Measurements from ENCODE around the gene ESPN. TPM values are rescaled to one million over a fixed set of nuclear protein-coding genes. Genes with fewer than 3 reads are reported as not detected.

Gene ESPN
- total and polyA plus RNA-seq, 10 of the 15 experiments (the other 5 are each of a cell fraction or from before 2014, with no cell fraction given): 0.18 to 0.71 (median 0.59) TPM; not detected in 7

- ChIA-PET SMC1A (ENCODE audit: uncharacterized antibody, unreplicated experiment) (no interaction called here), CTCF (interaction anchor here (1.0 kb wide), 1 partner anchor 15 kb away, joined by 3 read pairs; no protein-coding TSS in a partner anchor), POLR2A (no interaction called here), RAD21 (ENCODE audit: unreplicated experiment) (no interaction called here)
- no peaks in the 10 kb centered on the region; the same call in 1 of the 2 replicates for H4K20me1 ChIP-seq (ENCODE audit: control insufficient read depth, insufficient read depth)
- WGBS (ENCODE audit: insufficient coverage, insufficient replicate concordance, low lambda C conversion rate, missing lambda C conversion rate): 39% methylated on average over 31 of the region's 31 CpGs
- no peak overlapping the region for H2AFZ ChIP-seq (ENCODE audit: control insufficient read depth, low read depth, low read length)
- no peaks in the 10 kb centered on the region for H3K4me1 ChIP-seq (ENCODE audit: control insufficient read depth, insufficient read depth, low read length)
- FAIRE-seq (no peak), ATAC-seq (no peak), DNase-seq (ENCODE audit: low read depth, low spot score) (no peak)
- H3K9ac ChIP-seq (ENCODE audit: control insufficient read depth, insufficient read depth, low read length): no peak overlapping the region
- intact Hi-C loops (cut with micrococcal nuclease; ENCODE audit: unreplicated experiment) (no loop called here), in situ Hi-C loops (cut with MboI) (no loop called here)
- H3K27me3 ChIP-seq (replicated peaks in 1 of 2; ENCODE audit: control insufficient read depth in 2 of 2, insufficient read depth in 2 of 2, low read length in 1 of 2): no peaks in the 10 kb centered on the region; a peak in 1 of 4 replicates
- no peak overlapping the region for H3K4me2 ChIP-seq (ENCODE audit: control insufficient read depth, insufficient read depth)
- BruUV-seq (replicated peaks): no TSS peak
- no peak overlapping the region for H3K27ac ChIP-seq (ENCODE audit: control insufficient read depth, insufficient read depth)
- TF ChIP-seq FOS (IDR thresholded peaks at IDR 0.05; ENCODE audit: borderline replicate concordance, extremely low read depth, insufficient read length): no peak
- no peak for TF ChIP-seq KLF5 (IDR thresholded peaks at IDR 0.05; ENCODE audit: partially characterized antibody)
- TF ChIP-seq ETV6 (conservative IDR thresholded peaks at IDR 0.05 in 1 of 2, IDR thresholded peaks at IDR 0.05 in 1 of 2; ENCODE audit: borderline replicate concordance in 1 of 2, low read depth in 1 of 2): no peak
- TF ChIP-seq NR2C2 (IDR thresholded peaks at IDR 0.05; ENCODE audit: borderline replicate concordance, control insufficient read depth, insufficient read length, low read depth): no peak
- TF ChIP-seq BHLHE40 (IDR thresholded peaks at IDR 0.05; ENCODE audit: borderline replicate concordance in 1 of 2, low read depth in 2 of 2, low read length in 1 of 2): no peak
- TF ChIP-seq CHD2 (IDR thresholded peaks at IDR 0.05; ENCODE audit: borderline replicate concordance, low read depth, low read length): no peak
- TF ChIP-seq SREBF2 (IDR thresholded peaks at IDR 0.05; ENCODE audit: low read length): no peak
- TF ChIP-seq POLR2A (IDR thresholded peaks at IDR 0.05; ENCODE audit: low read depth, low read length): no peak
- no peak for TF ChIP-seq NKRF (conservative IDR thresholded peaks at IDR 0.05)
- no peak for TF ChIP-seq CHD4 (IDR thresholded peaks at IDR 0.05)
- TF ChIP-seq PML (IDR thresholded peaks at IDR 0.05; ENCODE audit: low read length): no peak
- no peak for TF ChIP-seq CREB1 (IDR thresholded peaks at IDR 0.05; ENCODE audit: low read depth)
- no peak for TF ChIP-seq MEF2B (IDR thresholded peaks at IDR 0.05; ENCODE audit: partially characterized antibody, poor library complexity, severe bottlenecking)
- TF ChIP-seq MYB (IDR thresholded peaks at IDR 0.05; ENCODE audit: borderline replicate concordance, low read depth, low read length): no peak
- no peak for TF ChIP-seq SKIL (IDR thresholded peaks at IDR 0.05; ENCODE audit: low read depth, poor library complexity, severe bottlenecking)
- no peak for TF ChIP-seq FOXM1 (IDR thresholded peaks at IDR 0.05; ENCODE audit: low read depth, low read length)
- no peak for TF ChIP-seq TAF1 (IDR thresholded peaks at IDR 0.05; ENCODE audit: borderline replicate concordance, low read depth, low read length)
- TF ChIP-seq MXI1 (IDR thresholded peaks at IDR 0.05; ENCODE audit: low read depth, low read length): no peak
- no peak for TF ChIP-seq CHD1 (IDR thresholded peaks at IDR 0.05; ENCODE audit: low read depth, low read length)
- no peaks in the 10 kb centered on the region for H3K36me3 ChIP-seq (ENCODE audit: control insufficient read depth in 2 of 2, insufficient read depth in 2 of 2, low read length in 1 of 2)
- no peaks in the 10 kb centered on the region for H3K9me3 ChIP-seq (replicated peaks; ENCODE audit: control insufficient read depth, insufficient read depth, low read length)
- H3K4me3 ChIP-seq: no peak overlapping the region
- no peaks in the 10 kb centered on the region for H3K79me2 ChIP-seq (ENCODE audit: control insufficient read depth, insufficient read depth, low read length)
Observed at GRCh38 chr1:6505367-6506209, 81.0 kb downstream of the ESPN start.

Data from GM12878 (cell line).